GM19467 (cell line): ENCODE measurements around the gene F2RL3.

Experiments
- ATAC-seq: cut with Tn5 transposase; IDR thresholded peaks from one replicate; pipeline ENCODE4 v1.9.1; 2021; ENCODE audit warnings: mild to moderate bottlenecking, moderate library complexity; ENCODE audit not compliant: unreplicated experiment

The F2RL3 gene

GRCh38 chr19:16892868-16893685 lies 4.3 kb downstream of the F2RL3 start:
- no peak for ATAC-seq

GRCh38 chr19:16893686-16893989 lies 4.8 kb downstream of the F2RL3 start:
- no peak for ATAC-seq

- no peak for ATAC-seq
Observed at GRCh38 chr19:16894080-16894479, 5.3 kb downstream of the F2RL3 start.

GRCh38 chr19:16895467-16896145 lies 6.8 kb downstream of the F2RL3 start:
- ATAC-seq = no peak

DNA sequence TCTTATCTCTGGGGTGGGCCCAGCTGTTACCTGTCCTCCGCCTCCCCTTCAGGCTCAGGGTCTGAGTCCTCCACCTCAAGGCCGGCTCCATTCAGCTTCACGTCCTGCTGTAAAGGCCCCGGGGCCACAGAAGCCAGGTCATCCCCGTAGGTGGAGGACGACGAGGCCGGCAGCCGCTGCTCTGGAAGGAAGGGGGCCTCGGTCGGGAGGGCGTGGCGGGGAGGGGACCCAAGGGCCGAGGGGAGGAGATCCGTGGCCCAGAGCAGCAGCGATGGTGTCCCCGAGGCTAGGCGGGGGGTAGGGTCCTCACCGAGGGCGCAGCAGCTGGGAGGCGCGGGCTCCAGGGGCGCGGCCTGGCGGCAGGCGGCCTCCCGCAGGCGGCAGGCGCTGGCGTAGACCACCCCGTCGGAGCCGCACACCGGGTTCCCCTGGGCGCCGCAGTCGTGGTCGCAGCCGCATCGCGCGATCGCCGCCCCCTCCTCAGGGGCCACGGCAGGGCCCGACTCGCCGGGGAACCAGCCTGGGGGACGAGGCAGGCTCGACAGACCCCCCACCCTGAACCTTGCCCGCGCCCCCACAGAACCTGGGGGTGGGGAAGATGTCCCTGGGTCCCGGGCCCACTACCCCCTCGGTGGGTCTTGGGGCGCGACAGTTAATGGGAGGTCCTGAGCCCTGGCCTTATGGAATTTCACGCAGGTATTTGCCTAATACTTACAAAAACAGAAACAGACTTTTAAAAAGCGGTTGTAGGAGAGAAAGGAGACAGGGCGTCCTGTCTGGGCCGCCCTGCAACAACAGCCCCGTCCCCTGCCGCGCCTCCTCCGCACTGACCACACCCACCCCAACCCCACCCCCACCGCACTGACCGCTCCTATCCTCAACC lies 7.6 kb downstream of the F2RL3 start:
- peak; percentile 18 for ATAC-seq

GRCh38 chr19:16897029-16897855 lies 8.4 kb downstream of the F2RL3 start:
- peak; percentile 42 for ATAC-seq

DNA sequence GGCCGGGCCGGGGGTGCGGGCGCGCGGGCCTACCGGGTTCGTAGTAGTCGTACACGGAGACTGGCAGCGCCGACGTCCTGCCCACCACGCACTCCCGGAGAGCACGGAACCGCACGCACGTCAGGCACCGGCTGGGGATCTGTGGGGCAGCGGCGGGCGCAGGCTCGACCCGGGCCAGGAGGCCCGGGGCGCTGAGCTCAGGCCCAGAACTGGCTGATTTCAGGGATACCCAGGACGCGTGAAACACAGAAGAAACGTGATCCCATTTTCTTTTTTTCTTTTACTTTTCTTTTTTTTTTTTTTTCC lies 9.0 kb downstream of the F2RL3 start:
- ATAC-seq = no peak

DNA sequence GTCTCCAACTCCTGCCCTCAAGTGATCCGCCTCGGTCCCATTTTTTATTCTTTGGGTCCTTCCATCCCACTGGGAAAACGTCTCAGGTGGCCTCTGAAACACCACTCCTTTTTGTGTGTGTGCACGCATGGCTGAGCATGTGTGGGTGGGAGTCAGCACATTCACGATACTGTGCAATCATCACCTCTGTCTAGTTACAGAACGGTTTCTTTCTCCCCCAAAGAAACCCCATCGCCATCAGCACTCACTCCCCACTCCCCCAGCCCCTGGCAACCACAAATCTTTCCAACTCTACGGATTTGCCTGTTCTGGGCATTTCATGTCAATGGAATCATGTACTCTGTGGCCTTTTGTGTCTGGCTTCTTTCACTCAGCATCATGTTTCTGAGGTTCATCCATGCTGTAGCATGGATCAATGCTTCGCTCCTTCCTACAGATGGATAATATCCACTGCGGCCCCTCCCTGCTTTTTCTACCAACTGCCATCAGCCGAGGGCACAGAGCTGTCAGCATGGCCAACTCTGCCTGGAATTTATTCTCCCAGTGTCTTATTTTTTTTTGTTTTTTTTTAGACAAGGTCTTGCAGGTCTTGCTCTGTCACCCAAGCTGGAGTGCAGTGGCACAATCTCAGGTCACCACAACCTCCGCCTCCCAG lies 9.7 kb downstream of the F2RL3 start:
- no peak for ATAC-seq

- ATAC-seq = no peak
Observed at GRCh38 chr19:16899566-16900075, 10.8 kb downstream of the F2RL3 start.

DNA sequence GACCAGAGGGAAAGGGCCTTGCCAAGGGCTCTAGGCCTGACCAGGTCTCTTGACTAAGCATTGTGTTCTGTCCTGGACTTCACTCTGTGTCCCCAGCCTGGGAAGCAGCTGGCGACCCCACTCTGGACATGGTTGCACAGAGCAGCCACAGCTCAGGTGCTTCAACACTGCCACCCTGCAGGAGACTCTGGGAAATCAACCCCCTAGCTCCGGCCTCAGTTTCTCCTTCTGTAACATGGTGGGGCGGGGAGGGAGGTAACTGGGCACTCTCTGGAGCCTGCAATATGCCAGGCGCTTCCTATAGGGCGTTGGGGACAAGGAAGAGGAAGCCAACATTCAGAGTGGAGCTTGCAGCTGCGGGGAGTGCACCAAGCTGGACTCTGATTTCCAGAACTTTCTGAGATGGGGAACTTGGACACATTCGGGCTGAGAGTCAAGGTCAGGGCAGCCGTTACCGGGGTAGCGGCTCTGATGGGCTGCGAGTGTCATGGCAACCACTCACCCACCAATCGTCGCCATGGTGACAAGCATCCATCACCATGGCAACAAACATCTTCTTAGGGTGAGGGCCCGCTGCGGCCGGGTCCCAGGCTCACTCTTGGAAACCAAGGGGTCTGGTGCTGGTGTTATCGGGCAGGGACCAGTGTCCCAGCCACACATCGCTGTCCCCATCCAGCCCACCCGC lies 12.8 kb downstream of the F2RL3 start:
- no peak for ATAC-seq

DNA sequence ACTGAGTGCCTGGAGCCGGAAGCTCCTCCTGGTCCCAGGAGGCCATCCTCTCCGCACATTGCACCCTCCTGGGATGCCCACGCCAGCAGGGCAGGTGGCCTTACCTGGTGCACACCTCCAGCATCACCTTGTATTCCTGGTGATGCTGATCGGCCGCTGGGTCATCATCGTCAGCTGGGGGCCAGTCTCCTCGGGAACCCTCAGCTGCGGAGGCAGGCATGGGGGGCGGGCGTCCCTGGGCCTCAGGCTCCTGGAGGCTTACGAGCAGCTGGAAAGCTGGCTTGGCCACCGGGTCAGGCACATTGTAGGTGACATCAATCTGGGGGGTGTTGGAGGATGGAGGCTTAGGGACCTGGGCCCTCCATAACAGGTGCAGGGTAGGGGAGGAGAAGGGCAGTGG lies 13.7 kb downstream of the F2RL3 start:
- ATAC-seq = no peak

- ATAC-seq = no peak
Observed at GRCh38 chr19:16903347-16903746, 14.5 kb downstream of the F2RL3 start.

DNA sequence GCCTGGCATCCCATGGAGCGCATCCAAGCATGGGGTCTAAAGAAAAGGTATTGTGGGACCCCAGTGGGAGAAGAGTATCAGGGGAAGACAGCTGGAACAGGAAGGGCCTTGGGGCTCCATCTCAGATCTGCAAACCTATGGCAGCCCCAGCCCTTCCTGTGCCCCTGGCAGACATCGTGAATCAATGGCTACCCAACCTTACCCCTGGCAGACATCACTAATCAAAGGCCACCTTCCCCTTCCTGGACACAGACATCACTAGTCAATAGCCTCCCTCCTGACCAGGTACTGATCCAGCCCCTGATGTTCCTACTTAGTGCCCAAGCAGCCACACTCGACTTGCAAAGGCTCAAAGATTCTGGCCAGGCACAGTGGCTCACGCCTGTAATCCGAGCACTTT lies 15.8 kb downstream of the F2RL3 start:
- ATAC-seq = no peak

GRCh38 chr19:16908759-16909158 lies 20.0 kb downstream of the F2RL3 start:
- ATAC-seq = no peak

GRCh38 chr19:16911046-16911445 lies 22.2 kb downstream of the F2RL3 start:
- no peak for ATAC-seq

GRCh38 chr19:16912780-16913179 lies 24.0 kb downstream of the F2RL3 start:
- no peak for ATAC-seq

GRCh38 chr19:16914421-16914820 lies 25.6 kb downstream of the F2RL3 start:
- ATAC-seq = no peak

GRCh38 chr19:16915135-16915534 lies 26.3 kb downstream of the F2RL3 start:
- ATAC-seq = no peak

DNA sequence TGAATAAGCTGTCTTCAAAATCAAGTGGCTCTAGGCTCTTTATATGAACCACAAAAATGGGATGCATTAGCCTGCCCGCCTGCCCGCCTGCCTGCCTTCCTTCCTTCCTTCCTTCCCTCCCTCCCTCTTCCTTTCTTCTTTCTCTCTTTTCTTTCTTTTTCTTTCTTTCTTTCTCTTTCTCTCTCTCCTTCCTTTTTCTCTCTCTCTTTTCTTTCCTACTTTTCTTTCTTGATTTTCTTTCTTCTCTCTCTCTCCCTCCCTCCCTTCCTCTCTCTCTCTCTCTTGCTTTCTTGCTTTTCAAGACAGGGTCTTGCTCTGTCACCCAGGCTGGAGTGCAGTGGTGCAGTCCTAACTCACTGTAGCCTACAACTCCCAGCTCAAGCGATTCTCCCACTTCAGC lies 26.9 kb downstream of the F2RL3 start:
- no peak for ATAC-seq

GRCh38 chr19:16917401-16917800 lies 28.6 kb downstream of the F2RL3 start:
- ATAC-seq = no peak
